Activated CD4-positive, alpha-beta T cell treated with anti-CD3 and anti-CD28 coated beads, Interleukin-2, amount 10 ng/mL, durations not matched to agents 24 days and 14 days (primary cell): Measurements from ENCODE around the gene FOCAD. TPM values are rescaled to one million over a fixed set of nuclear protein-coding genes. Genes with fewer than 3 reads are reported as not detected.

Source experiments
- DNase-seq: peaks from one replicate; pipeline ENCODE4 v3.0.0; 2022
- H3K27ac Mint-ChIP-seq: one replicate; pipeline ENCODE4 v1.8.0; 2022; ENCODE audit warnings: mild to moderate bottlenecking, mixed read lengths
- H3K27me3 Mint-ChIP-seq: one replicate; pipeline ENCODE4 v1.8.0; 2022; ENCODE audit warnings: mixed read lengths
- H3K36me3 Mint-ChIP-seq: one replicate; pipeline ENCODE4 v1.8.0; 2022; ENCODE audit warnings: low read depth, mild to moderate bottlenecking, mixed read lengths
- H3K4me1 Mint-ChIP-seq: one replicate; pipeline ENCODE4 v1.8.0; 2021; ENCODE audit warnings: mixed read lengths
- H3K4me3 Mint-ChIP-seq: one replicate; pipeline ENCODE4 v1.8.0; 2022; ENCODE audit warnings: mild to moderate bottlenecking, moderate library complexity, mixed read lengths
- H3K9me3 Mint-ChIP-seq: one replicate; pipeline ENCODE4 v1.8.0; 2021; ENCODE audit warnings: mixed read lengths
- intact Hi-C: fragments of 100-400 bp; cut with micrococcal nuclease; formaldehyde crosslinking; loops from one replicate; pipeline ENCODE4 v1.15.1; 2023
- total RNA-seq: library from RNA; stranded (reverse); gene quantifications from 2 replicates; pipeline ENCODE4 v1.2.3, GENCODE V29; 2022

FOCAD gene
- total RNA-seq, 1 donor from 2014 or later, result 36.4 TPM

DNA sequence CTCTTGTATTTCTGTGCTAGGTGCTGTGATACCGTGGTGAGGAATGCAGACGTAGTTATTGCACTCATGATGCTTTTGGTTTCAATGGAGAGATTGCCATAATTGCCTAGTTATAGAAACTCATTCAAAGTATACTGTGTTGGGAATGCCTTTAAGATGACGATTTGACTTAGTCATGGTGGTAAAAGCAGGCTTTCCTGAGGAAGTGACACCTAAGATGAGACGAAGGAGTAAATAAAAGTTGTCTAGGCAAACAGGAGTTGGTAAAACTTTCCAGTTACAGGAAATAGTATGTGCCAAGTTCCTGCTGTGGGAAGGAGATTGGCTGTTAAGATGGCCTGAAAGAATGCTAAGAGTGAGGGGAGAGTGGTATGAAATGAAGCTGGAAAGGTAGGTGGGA is 48.1 kb downstream of the FOCAD start:
- H3K4me1 Mint-ChIP-seq, result peaks cover 8% of the 10 kb centered on the region
- H3K4me3 Mint-ChIP-seq, result no peak overlapping the region
- H3K9me3 Mint-ChIP-seq, result no peaks in the 10 kb centered on the region
- DNase-seq, result no peak
- H3K27ac Mint-ChIP-seq, result no peak overlapping the region
- peaks cover 9% of the 10 kb centered on the region for H3K36me3 Mint-ChIP-seq
- intact Hi-C loops, result no loop called here
- H3K27me3 Mint-ChIP-seq, result no peaks in the 10 kb centered on the region

DNA sequence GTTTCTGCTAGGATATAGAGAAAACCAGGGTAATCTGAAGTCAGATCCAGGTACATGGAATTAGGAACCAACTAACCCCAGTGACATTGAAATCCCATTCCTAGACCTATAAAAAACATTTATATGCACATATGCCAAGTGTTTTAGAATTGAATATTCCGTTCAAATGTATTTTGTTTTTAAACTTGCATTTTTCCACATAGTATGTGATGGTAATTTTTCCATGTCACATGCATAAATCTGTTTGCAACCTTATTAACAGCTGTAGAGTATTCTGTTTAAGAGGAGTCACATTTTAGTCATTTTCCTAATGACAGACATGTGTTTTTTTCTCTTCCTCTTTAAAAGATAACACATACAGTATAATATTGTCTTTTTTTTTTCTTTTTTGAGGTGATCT is 50.2 kb downstream of the FOCAD start:
- intact Hi-C loops, result no loop called here
- Mint-ChIP-seq H3K4me1 (peaks cover 8% of the 10 kb centered on the region), H3K27me3 (no peaks in the 10 kb centered on the region), H3K4me3 (no peak overlapping the region), H3K36me3 (peaks cover 9% of the 10 kb centered on the region), H3K9me3 (no peaks in the 10 kb centered on the region), H3K27ac (no peak overlapping the region)
- DNase-seq, result no peak

DNA sequence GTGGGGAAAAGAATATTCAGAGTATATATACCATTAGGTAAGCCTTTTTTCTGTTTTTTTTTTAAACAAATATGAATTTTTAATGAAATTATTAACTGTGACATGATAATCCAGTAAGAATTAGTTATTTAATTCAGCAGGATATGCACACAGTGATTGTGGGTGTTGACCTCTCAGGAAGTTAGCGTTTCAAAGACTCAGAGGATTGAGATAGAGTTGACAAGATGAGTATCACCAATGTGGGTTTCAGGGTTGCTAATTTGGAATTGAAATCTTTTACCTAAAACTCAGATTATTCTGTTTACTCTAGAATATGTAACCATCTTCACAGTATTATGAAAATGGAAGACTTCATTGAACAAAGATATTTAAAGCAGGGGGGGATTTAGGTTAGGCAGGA is 56.2 kb downstream of the FOCAD start:
- Mint-ChIP-seq H3K36me3 (peaks cover 14% of the 10 kb centered on the region), H3K27me3 (no peaks in the 10 kb centered on the region), H3K27ac (no peak overlapping the region), H3K4me1 (peaks cover 8% of the 10 kb centered on the region), H3K4me3 (no peak overlapping the region), H3K9me3 (no peaks in the 10 kb centered on the region)
- no peak for DNase-seq
- intact Hi-C loops, result no loop called here

DNA sequence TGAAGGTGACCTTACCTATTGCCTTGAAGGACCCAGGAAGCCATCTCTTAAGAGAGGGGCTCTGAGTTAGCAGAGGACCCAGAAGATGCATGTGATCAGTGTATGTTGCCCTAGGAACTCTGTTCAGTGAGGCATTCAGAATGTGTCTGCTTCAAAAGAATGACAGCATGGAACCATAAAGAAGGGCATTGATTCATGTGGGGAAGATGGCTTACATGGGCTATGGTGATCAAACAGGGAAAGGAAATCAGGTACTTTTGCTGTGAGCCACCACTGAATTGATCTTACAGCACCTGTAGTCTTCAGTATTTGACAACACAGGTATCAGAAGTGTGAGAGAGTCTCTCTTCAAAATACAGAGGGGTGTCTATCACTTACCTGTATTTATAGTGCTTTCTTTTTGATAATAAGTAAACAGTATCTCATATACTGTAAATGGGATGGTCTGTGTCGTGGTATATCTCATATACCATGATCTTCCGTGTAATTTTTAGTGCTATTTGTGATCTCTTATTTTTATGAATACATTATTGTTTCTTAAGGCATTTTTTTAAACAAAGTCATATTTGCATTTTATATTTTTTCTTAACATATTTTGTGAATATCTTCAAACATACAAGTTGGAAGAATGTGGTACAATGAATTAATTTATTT is 57.0 kb downstream of the FOCAD start:
- intact Hi-C loops, result no loop called here
- no peak for DNase-seq
- H3K27me3 Mint-ChIP-seq, result no peaks in the 10 kb centered on the region
- no peaks in the 10 kb centered on the region for H3K9me3 Mint-ChIP-seq
- H3K27ac Mint-ChIP-seq, result no peak overlapping the region
- H3K36me3 Mint-ChIP-seq, result peaks cover 14% of the 10 kb centered on the region
- peaks cover 6% of the 10 kb centered on the region for H3K4me1 Mint-ChIP-seq
- H3K4me3 Mint-ChIP-seq, result no peak overlapping the region

DNA sequence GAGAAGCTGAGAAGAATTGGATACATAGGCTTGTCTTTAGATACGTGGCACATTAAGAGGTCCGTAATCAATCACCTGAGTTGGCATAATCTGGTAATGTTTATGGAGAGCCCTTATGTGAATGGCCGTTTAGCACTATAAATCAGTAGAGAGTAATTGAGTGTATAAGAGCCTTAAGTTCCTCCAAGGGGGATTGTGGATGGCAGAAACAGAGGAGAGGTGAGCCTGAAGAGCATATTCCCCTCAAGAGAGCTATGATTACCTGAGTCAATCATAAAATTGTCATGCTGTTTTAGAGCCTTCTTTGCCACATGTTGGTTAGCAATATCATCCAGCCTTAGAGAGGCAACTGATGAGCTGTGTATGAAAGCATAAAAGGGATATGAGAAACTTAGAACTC is 58.8 kb downstream of the FOCAD start:
- Mint-ChIP-seq H3K4me1 (peaks cover 6% of the 10 kb centered on the region), H3K27me3 (no peaks in the 10 kb centered on the region), H3K36me3 (peaks cover 13% of the 10 kb centered on the region), H3K27ac (no peak overlapping the region), H3K4me3 (no peak overlapping the region), H3K9me3 (no peaks in the 10 kb centered on the region)
- intact Hi-C loops, result no loop called here
- no peak for DNase-seq

DNA sequence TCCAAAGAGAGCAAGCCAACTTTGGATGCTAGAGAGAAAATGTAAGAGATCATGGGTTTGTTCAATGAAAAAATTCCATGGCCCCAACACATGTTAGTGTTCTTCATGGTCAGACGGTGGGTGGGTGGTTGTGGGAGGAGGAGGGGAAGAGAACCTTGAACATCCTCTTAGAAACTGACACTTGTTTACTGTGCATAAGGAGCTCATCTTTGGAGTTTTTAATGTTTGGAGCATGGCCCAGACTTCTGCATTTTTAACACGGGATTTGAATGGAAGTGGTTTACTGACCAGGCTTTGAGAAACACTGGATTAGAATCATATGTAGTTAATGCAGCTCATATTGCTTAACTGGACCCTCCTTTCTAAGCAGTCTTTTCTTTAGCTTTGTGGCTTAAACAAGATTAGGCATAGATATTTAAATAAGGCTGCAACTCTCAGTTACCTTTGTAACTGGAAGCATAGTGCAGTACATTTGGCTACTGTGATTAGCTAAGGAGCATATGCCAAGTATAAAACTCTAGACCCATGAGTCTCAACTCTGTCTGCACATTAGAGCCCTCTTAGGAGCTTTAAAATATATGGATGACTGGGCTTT is 60.1 kb downstream of the FOCAD start:
- no peaks in the 10 kb centered on the region for H3K9me3 Mint-ChIP-seq
- H3K27ac Mint-ChIP-seq, result no peak overlapping the region
- no peaks in the 10 kb centered on the region for H3K27me3 Mint-ChIP-seq
- H3K36me3 Mint-ChIP-seq, result peaks cover 13% of the 10 kb centered on the region
- intact Hi-C loops, result no loop called here
- DNase-seq, result no peak
- peaks cover 6% of the 10 kb centered on the region for H3K4me1 Mint-ChIP-seq
- H3K4me3 Mint-ChIP-seq, result no peak overlapping the region

DNA sequence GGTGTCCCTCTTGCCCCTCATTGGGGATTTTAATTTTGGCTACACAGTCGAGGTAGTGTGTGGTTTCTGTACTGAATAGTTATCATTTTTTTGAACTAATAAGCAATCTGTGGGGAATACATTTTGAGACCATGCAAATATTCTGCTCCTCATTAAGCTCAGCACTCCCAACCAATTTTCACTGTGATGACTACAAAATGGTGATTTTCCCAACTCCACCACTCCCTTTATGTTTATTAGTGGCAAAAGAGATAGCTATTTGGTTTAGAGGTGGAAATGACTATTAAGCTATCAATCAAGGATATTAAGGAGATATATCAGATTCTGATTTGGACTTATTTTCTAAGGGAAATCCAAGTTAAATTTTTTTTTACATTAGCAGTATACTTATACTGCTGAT is 62.9 kb downstream of the FOCAD start:
- Mint-ChIP-seq H3K36me3 (peaks cover 5% of the 10 kb centered on the region), H3K9me3 (no peaks in the 10 kb centered on the region), H3K27ac (no peak overlapping the region), H3K4me3 (no peak overlapping the region), H3K4me1 (no peaks in the 10 kb centered on the region), H3K27me3 (no peaks in the 10 kb centered on the region)
- intact Hi-C loops, result no loop called here
- no peak for DNase-seq

DNA sequence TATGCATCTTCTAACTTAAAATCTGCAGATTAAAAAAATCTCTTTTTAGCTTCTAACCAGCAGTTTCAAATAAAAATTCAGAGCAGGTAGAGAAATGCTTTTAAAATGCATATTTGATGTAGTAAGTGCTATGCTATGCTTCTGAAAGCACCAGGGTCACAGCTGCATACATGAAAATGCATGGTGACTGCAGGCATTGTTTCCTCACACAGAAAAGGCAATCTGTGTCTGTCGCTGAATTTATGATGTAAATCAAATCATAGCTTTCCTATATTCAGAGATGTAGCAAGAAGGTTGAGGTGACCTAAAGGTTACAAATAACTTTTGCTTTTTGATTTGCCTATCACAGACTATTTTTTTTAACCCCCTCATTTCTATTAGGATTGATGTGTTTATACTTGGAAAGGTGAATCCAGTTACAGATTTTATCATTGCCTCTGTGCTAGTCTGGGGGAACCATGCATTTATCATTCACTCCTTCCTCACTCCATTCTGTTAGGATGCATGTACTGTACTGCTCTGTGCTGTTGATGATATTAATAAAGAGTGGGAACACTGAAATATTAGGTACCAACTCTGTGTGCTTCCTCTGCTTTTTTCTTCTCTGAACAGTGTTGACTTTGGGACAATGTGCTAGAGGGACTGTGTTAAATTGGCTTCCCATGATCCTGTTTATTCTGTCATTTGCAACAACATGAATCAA is 65.6 kb downstream of the FOCAD start:
- no peak overlapping the region for H3K27ac Mint-ChIP-seq
- no peaks in the 10 kb centered on the region for H3K36me3 Mint-ChIP-seq
- no peak overlapping the region for H3K4me3 Mint-ChIP-seq
- DNase-seq, result no peak
- no peaks in the 10 kb centered on the region for H3K27me3 Mint-ChIP-seq
- no peaks in the 10 kb centered on the region for H3K4me1 Mint-ChIP-seq
- intact Hi-C loops, result no loop called here
- H3K9me3 Mint-ChIP-seq, result no peaks in the 10 kb centered on the region

DNA sequence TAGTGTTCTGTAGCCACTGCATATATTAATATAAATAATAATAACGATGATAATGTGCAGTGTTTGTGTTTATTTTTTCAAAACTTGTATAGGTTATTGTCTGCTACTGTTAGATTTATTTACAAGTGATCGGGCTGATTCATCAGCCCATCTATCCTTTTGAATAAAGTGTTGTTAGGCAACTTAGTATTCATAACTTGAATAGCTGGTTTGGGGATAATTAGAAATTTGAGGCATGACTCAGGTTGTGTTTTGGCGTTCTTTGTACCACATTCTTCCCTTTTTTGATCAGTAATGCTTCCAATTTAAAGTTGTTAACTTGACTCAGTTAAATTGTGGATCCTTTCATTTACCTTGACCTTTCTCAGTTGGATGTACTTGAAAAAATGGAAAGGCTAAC is 69.7 kb downstream of the FOCAD start:
- no peak for DNase-seq
- peaks cover 13% of the 10 kb centered on the region for H3K36me3 Mint-ChIP-seq
- H3K4me3 Mint-ChIP-seq, result no peak overlapping the region
- peaks cover 3% of the 10 kb centered on the region for H3K9me3 Mint-ChIP-seq
- H3K27ac Mint-ChIP-seq, result no peak overlapping the region
- intact Hi-C loops, result no loop called here
- H3K27me3 Mint-ChIP-seq, result no peaks in the 10 kb centered on the region
- H3K4me1 Mint-ChIP-seq, result peaks cover 2% of the 10 kb centered on the region

DNA sequence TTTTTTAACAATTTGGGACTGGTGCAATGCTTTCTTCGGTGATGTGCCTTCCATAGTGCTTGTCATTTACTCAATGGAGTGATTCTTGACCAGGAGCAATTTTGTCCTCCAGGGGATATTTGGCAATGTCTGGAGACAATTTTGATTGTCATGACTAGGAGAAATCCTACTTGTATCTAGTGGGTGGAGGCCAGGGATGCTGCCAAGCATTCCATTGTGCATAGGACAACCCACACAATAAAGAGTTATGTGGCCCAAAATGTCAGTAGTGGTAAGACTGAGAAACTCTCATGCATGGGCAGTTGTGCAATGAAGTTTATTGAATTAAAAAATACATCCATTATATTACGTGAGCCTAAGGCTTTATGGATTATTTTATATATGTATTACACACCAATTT is 70.5 kb downstream of the FOCAD start:
- no peak overlapping the region for H3K4me3 Mint-ChIP-seq
- peaks cover 3% of the 10 kb centered on the region for H3K9me3 Mint-ChIP-seq
- DNase-seq, result no peak
- intact Hi-C loops, result no loop called here
- H3K4me1 Mint-ChIP-seq, result peaks cover 2% of the 10 kb centered on the region
- H3K36me3 Mint-ChIP-seq, result peaks cover 13% of the 10 kb centered on the region
- H3K27ac Mint-ChIP-seq, result no peak overlapping the region
- H3K27me3 Mint-ChIP-seq, result no peaks in the 10 kb centered on the region

DNA sequence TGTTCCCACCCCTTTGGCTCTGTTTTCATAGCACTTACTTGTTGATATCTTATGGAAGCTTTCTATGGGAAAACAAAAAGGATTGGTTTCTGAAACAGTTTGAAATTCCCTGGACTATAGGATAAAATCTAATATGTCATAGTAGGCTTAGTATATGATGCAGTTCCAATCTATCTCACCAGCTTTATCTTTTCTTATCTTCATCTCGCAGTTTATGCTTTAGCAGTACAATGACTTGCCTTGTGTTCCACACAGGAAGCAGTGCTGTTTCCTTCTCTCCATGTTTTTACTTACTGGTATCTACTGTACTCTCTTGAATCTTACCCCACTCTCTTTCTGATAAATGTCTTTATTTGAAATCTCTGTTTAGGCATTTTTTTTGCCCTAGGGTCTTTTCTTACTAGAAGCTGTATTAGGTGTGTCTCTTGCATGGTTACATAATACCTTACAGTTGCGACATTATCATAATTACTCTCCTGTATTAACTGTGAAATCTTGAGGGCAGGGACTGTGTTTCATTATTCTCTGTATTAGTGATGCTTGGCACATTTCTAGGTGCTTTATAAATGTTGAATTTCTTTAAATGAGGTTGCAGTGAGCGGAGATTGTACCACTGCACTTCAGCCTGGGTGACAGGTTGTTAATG is 76.3 kb downstream of the FOCAD start:
- Mint-ChIP-seq H3K27me3 (no peaks in the 10 kb centered on the region), H3K4me3 (no peak overlapping the region), H3K4me1 (peaks cover 2% of the 10 kb centered on the region), H3K36me3 (peaks cover 24% of the 10 kb centered on the region), H3K9me3 (peaks cover 3% of the 10 kb centered on the region), H3K27ac (no peak overlapping the region)
- intact Hi-C loops, result no loop called here
- DNase-seq, result no peak

DNA sequence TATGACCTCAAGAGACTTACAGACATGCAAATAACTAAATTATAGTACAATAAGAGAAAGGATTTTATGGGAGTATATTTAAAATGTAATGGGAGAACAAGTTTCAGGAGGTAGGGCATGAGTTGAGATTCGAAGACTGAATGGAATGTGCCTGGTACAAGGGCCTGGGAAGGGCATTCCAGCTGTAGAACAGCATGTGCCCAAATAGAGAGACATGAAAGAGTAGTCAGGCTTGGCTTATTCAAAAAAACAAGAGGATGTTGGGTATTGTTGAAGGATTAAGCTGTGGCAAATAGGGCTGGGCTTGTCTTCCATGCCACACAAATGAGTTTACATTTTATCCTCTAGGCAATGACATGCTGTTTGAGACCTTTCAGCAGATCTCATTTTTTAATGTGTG is 86.9 kb downstream of the FOCAD start:
- peaks cover 40% of the 10 kb centered on the region for H3K36me3 Mint-ChIP-seq
- H3K9me3 Mint-ChIP-seq, result no peaks in the 10 kb centered on the region
- no peaks in the 10 kb centered on the region for H3K4me1 Mint-ChIP-seq
- no peak overlapping the region for H3K27ac Mint-ChIP-seq
- intact Hi-C loops, result no loop called here
- H3K4me3 Mint-ChIP-seq, result no peak overlapping the region
- no peak for DNase-seq
- H3K27me3 Mint-ChIP-seq, result no peaks in the 10 kb centered on the region

DNA sequence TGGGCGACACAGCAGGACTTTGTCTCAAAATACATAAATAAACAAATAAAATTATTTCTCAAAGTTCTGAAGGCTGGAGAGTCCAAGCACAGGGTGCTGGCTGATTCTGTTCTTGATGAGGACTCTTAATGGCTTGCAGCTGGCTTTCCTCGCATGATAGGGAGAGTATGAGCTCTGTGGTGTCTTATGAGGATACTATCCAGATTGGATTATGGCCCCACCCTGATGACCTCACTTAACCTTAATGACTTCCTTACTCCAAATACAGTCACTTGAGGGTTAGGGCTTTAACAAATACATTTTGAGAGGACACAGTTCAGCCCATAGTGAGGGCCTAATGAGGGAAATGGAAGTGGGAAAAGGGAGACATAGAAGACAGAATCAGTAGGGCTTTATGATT is 87.7 kb downstream of the FOCAD start:
- H3K36me3 Mint-ChIP-seq, result peaks cover 33% of the 10 kb centered on the region
- H3K27me3 Mint-ChIP-seq, result no peaks in the 10 kb centered on the region
- H3K4me3 Mint-ChIP-seq, result no peak overlapping the region
- H3K4me1 Mint-ChIP-seq, result no peaks in the 10 kb centered on the region
- DNase-seq, result no peak
- intact Hi-C loops, result no loop called here
- no peaks in the 10 kb centered on the region for H3K9me3 Mint-ChIP-seq
- no peak overlapping the region for H3K27ac Mint-ChIP-seq

DNA sequence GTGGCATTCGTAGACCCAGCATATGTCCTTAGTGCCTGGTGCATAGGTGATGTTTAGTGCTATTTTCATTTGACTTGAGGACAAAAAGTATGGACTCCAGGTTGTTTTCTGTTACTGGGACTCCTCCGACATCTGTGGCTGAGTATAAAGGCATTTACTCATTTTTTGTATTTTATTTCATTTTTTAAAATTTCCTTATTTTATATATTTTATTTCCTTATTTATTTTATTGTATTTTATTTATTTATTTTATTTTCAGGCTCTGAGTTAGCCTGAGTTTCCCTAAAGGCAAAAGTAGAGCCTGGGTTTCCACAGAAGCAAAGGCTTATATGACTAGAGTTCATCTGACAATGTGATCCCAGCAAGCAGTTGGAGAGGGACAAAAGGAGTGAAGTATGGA is 91.6 kb downstream of the FOCAD start:
- Mint-ChIP-seq H3K27me3 (no peaks in the 10 kb centered on the region), H3K4me1 (no peaks in the 10 kb centered on the region), H3K27ac (no peak overlapping the region), H3K4me3 (no peak overlapping the region), H3K36me3 (peaks cover 18% of the 10 kb centered on the region), H3K9me3 (no peaks in the 10 kb centered on the region)
- intact Hi-C loops, result no loop called here
- no peak for DNase-seq
